Chondrocyte (in vitro differentiated cells): ENCODE data around the gene KMO. TPM values are rescaled to one million over a fixed set of nuclear protein-coding genes. Genes with fewer than 3 reads are reported as not detected.

ENCODE experiments used
- DNase-seq: peaks from one replicate; pipeline ENCODE4 v3.0.0; 2021; ENCODE audit warnings: mixed read lengths, low spot score
- H3K27ac Mint-ChIP-seq: one replicate; pipeline ENCODE4 v1.8.0; 2021; ENCODE audit warnings: mild to moderate bottlenecking, moderate library complexity, mixed read lengths; ENCODE audit not compliant: unreplicated experiment
- H3K27me3 Mint-ChIP-seq: 2 replicates; pipeline ENCODE4 v1.8.0; 2021; ENCODE audit warnings: low read depth, mixed read lengths
- H3K36me3 Mint-ChIP-seq: 2 replicates; pipeline ENCODE4 v1.8.0; 2021; ENCODE audit warnings: low read depth, mixed read lengths
- H3K4me1 Mint-ChIP-seq: 2 replicates; pipeline ENCODE4 v1.8.0; 2021; ENCODE audit warnings: low read depth, mild to moderate bottlenecking, mixed read lengths
- H3K4me3 Mint-ChIP-seq: one replicate; pipeline ENCODE4 v1.8.0; 2021; ENCODE audit warnings: mild to moderate bottlenecking, moderate library complexity, mixed read lengths; ENCODE audit not compliant: unreplicated experiment
- H3K9me3 Mint-ChIP-seq: 2 replicates; pipeline ENCODE4 v1.8.0; 2021; ENCODE audit warnings: low read depth, mixed read lengths
- CTCF ChIP-seq: fragments of 200-600 bp; sonication (generic); IDR thresholded peaks from 2 replicates; pipeline ENCODE4 v1.5.0; 2021; ENCODE audit warnings: antibody characterized with exemption, mild to moderate bottlenecking, moderate library complexity
- total RNA-seq: library from RNA; stranded (reverse); gene quantifications from 3 replicates; pipeline ENCODE4 v1.2.1, GENCODE V29; 2021

KMO gene
- total RNA-seq, 1 donor from 2014 or later = not detected

- peak overlapping the region; percentile 85 for H3K4me3 Mint-ChIP-seq
- DNase-seq = no peak
- peaks cover 7% of the 10 kb centered on the region for H3K36me3 Mint-ChIP-seq
- H3K9me3 Mint-ChIP-seq = peaks cover 8% of the 10 kb centered on the region
- no peak for TF ChIP-seq CTCF
- no peaks in the 10 kb centered on the region for H3K27me3 Mint-ChIP-seq
- H3K27ac Mint-ChIP-seq = peak overlapping the region; percentile 37
- H3K4me1 Mint-ChIP-seq = peaks cover 51% of the 10 kb centered on the region
Observed at GRCh38 chr1:241638099-241638682, 106.0 kb downstream of the KMO start.

- no peak for DNase-seq
Observed at GRCh38 chr1:241638909-241639622, 106.9 kb downstream of the KMO start.

GRCh38 chr1:241639623-241640148 is 107.5 kb downstream of the KMO start:
- H3K4me3 Mint-ChIP-seq = peak overlapping the region; percentile 85
- peak overlapping the region; percentile 39 for H3K27ac Mint-ChIP-seq
- peaks cover 51% of the 10 kb centered on the region for H3K4me1 Mint-ChIP-seq
- no peaks in the 10 kb centered on the region for H3K27me3 Mint-ChIP-seq
- H3K36me3 Mint-ChIP-seq = peaks cover 7% of the 10 kb centered on the region
- TF ChIP-seq CTCF = peak; percentile 32
- no peak for DNase-seq
- H3K9me3 Mint-ChIP-seq = peaks cover 8% of the 10 kb centered on the region

More at GRCh38 chr1:241638909-241639622, 106.9 kb downstream of the KMO start:
- Mint-ChIP-seq H3K9me3 (peaks cover 8% of the 10 kb centered on the region), H3K4me3 (peak overlapping the region; percentile 85), H3K4me1 (peaks cover 51% of the 10 kb centered on the region), H3K27me3 (no peaks in the 10 kb centered on the region), H3K36me3 (peaks cover 7% of the 10 kb centered on the region), H3K27ac (peak overlapping the region; percentile 39)
- TF ChIP-seq CTCF = no peak

- peak within 1 kb of the TSS; percentile 85 for H3K4me3 Mint-ChIP-seq
- peaks cover 1% of the 10 kb centered on the region for H3K36me3 Mint-ChIP-seq
- peaks cover 8% of the 10 kb centered on the region for H3K9me3 Mint-ChIP-seq
- H3K27me3 Mint-ChIP-seq = no peaks in the 10 kb centered on the region
- peak; percentile 95 for DNase-seq
- no peak for TF ChIP-seq CTCF
- peak within 1 kb of the TSS; percentile 87 for H3K27ac Mint-ChIP-seq
- peaks cover 51% of the 10 kb centered on the region for H3K4me1 Mint-ChIP-seq
Observed at GRCh38 chr1:241640149-241640866, 108.1 kb downstream of the KMO start, which contains the start of the genes CHML and OPN3. Gene CHML, minus strand, starts transcription at chr1:241640369. Its CDS starts 4,603 bp downstream, at chr1:241635766. Gene OPN3, minus strand, starts transcription at chr1:241640369. Its CDS starts 115 bp downstream, at chr1:241640254.
